ENCODE measurements around the gene GNG14. TPM values are rescaled to one million over a fixed set of nuclear protein-coding genes. Genes with fewer than 3 reads are reported as not detected.
"Not testable (repeated sequence)": the region's sequence is repeated elsewhere in the genome, so short reads cannot be mapped to it uniquely, and the experiment has no call there.

GNG14 gene
- polyA plus RNA-seq (2012; ENCODE audit: low read depth, missing spikeins), result 0.32 TPM

- no peak for DNase-seq (ENCODE audit: insufficient read length, low spot score)
- TF ChIP-seq POLR2AphosphoS5 (IDR thresholded peaks at IDR 0.05; ENCODE audit: low read depth, low read length) (no peak), TAF1 (IDR thresholded peaks at IDR 0.05; ENCODE audit: low read depth, low read length) (no peak), PAX5 (IDR thresholded peaks at IDR 0.05; ENCODE audit: insufficient read depth, low read length, severe bottlenecking) (no peak), POU2F2 (IDR thresholded peaks at IDR 0.05; ENCODE audit: low read depth, low read length) (no peak), SPI1 (IDR thresholded peaks at IDR 0.05; ENCODE audit: low read depth, low read length) (no peak), POLR2A (IDR thresholded peaks at IDR 0.05; ENCODE audit: low read depth, low read length) (no peak)
- FAIRE-seq, result no peak
These were observed at the start of gene GNG14 for GRCh38 chr19:12687496-12688196. GNG14 (plus strand) TSS chr19:12687998; CDS start chr19:12688049, 51 bp downstream.

- FAIRE-seq (no peak), DNase-seq (ENCODE audit: insufficient read length, low spot score) (no peak)
- no peak for TF ChIP-seq PAX5 (IDR thresholded peaks at IDR 0.05; ENCODE audit: insufficient read depth, low read length, severe bottlenecking)
- no peak for TF ChIP-seq TAF1 (IDR thresholded peaks at IDR 0.05; ENCODE audit: low read depth, low read length)
- no peak for TF ChIP-seq POLR2AphosphoS5 (IDR thresholded peaks at IDR 0.05; ENCODE audit: low read depth, low read length)
- TF ChIP-seq POLR2A (IDR thresholded peaks at IDR 0.05; ENCODE audit: low read depth, low read length), result no peak
- TF ChIP-seq POU2F2 (IDR thresholded peaks at IDR 0.05; ENCODE audit: low read depth, low read length), result no peak
- no peak for TF ChIP-seq SPI1 (IDR thresholded peaks at IDR 0.05; ENCODE audit: low read depth, low read length)
These were observed 49.1 kb upstream of the GNG14 start for GRCh38 chr19:12638611-12639182.

GRCh38 chr19:12639901-12640613 is 47.7 kb upstream of the GNG14 start:
- DNase-seq (ENCODE audit: insufficient read length, low spot score), result peak; percentile 88
- TF ChIP-seq POLR2AphosphoS5 (IDR thresholded peaks at IDR 0.05; ENCODE audit: low read depth, low read length) (no peak), TAF1 (IDR thresholded peaks at IDR 0.05; ENCODE audit: low read depth, low read length) (no peak), POU2F2 (IDR thresholded peaks at IDR 0.05; ENCODE audit: low read depth, low read length) (0 out of 2 replicates have a peak, but pooled peaks have one; percentile 6), SPI1 (IDR thresholded peaks at IDR 0.05; ENCODE audit: low read depth, low read length) (peak; percentile 64), PAX5 (IDR thresholded peaks at IDR 0.05; ENCODE audit: insufficient read depth, low read length, severe bottlenecking) (no peak), POLR2A (IDR thresholded peaks at IDR 0.05; ENCODE audit: low read depth, low read length) (no peak)
- FAIRE-seq, result peak; percentile 93

GRCh38 chr19:12641456-12641855 is 46.3 kb upstream of the GNG14 start:
- FAIRE-seq (no peak), DNase-seq (ENCODE audit: insufficient read length, low spot score) (no peak)
- TF ChIP-seq PAX5 (IDR thresholded peaks at IDR 0.05; ENCODE audit: insufficient read depth, low read length, severe bottlenecking), result no peak
- TF ChIP-seq POLR2A (IDR thresholded peaks at IDR 0.05; ENCODE audit: low read depth, low read length), result no peak
- TF ChIP-seq POLR2AphosphoS5 (IDR thresholded peaks at IDR 0.05; ENCODE audit: low read depth, low read length), result no peak
- TF ChIP-seq SPI1 (IDR thresholded peaks at IDR 0.05; ENCODE audit: low read depth, low read length), result no peak
- no peak for TF ChIP-seq POU2F2 (IDR thresholded peaks at IDR 0.05; ENCODE audit: low read depth, low read length)
- TF ChIP-seq TAF1 (IDR thresholded peaks at IDR 0.05; ENCODE audit: low read depth, low read length), result no peak

- DNase-seq (ENCODE audit: insufficient read length, low spot score) (no peak), FAIRE-seq (no peak)
- no peak for TF ChIP-seq POLR2A (IDR thresholded peaks at IDR 0.05; ENCODE audit: low read depth, low read length)
- TF ChIP-seq TAF1 (IDR thresholded peaks at IDR 0.05; ENCODE audit: low read depth, low read length), result no peak
- no peak for TF ChIP-seq SPI1 (IDR thresholded peaks at IDR 0.05; ENCODE audit: low read depth, low read length)
- no peak for TF ChIP-seq POLR2AphosphoS5 (IDR thresholded peaks at IDR 0.05; ENCODE audit: low read depth, low read length)
- no peak for TF ChIP-seq POU2F2 (IDR thresholded peaks at IDR 0.05; ENCODE audit: low read depth, low read length)
- TF ChIP-seq PAX5 (IDR thresholded peaks at IDR 0.05; ENCODE audit: insufficient read depth, low read length, severe bottlenecking), result no peak
These were observed 45.3 kb upstream of the GNG14 start for GRCh38 chr19:12642506-12642905.

GRCh38 chr19:12643716-12644115 is 44.1 kb upstream of the GNG14 start:
- not testable (repeated sequence) for FAIRE-seq; DNase-seq (ENCODE audit: insufficient read length, low spot score)

- FAIRE-seq (no peak), DNase-seq (ENCODE audit: insufficient read length, low spot score) (no peak)
- no peak for TF ChIP-seq POLR2AphosphoS5 (IDR thresholded peaks at IDR 0.05; ENCODE audit: low read depth, low read length)
- TF ChIP-seq POLR2A (IDR thresholded peaks at IDR 0.05; ENCODE audit: low read depth, low read length), result no peak
- no peak for TF ChIP-seq PAX5 (IDR thresholded peaks at IDR 0.05; ENCODE audit: insufficient read depth, low read length, severe bottlenecking)
- TF ChIP-seq TAF1 (IDR thresholded peaks at IDR 0.05; ENCODE audit: low read depth, low read length), result no peak
- no peak for TF ChIP-seq POU2F2 (IDR thresholded peaks at IDR 0.05; ENCODE audit: low read depth, low read length)
- no peak for TF ChIP-seq SPI1 (IDR thresholded peaks at IDR 0.05; ENCODE audit: low read depth, low read length)
These were observed 41.2 kb upstream of the GNG14 start for GRCh38 chr19:12646551-12646950.

- no peak for DNase-seq (ENCODE audit: insufficient read length, low spot score)
- no peak for FAIRE-seq
- TF ChIP-seq PAX5 (IDR thresholded peaks at IDR 0.05; ENCODE audit: insufficient read depth, low read length, severe bottlenecking) (no peak), SPI1 (IDR thresholded peaks at IDR 0.05; ENCODE audit: low read depth, low read length) (no peak), POLR2AphosphoS5 (IDR thresholded peaks at IDR 0.05; ENCODE audit: low read depth, low read length) (no peak), TAF1 (IDR thresholded peaks at IDR 0.05; ENCODE audit: low read depth, low read length) (no peak), POLR2A (IDR thresholded peaks at IDR 0.05; ENCODE audit: low read depth, low read length) (no peak), POU2F2 (IDR thresholded peaks at IDR 0.05; ENCODE audit: low read depth, low read length) (no peak)
These were observed 40.8 kb upstream of the GNG14 start for GRCh38 chr19:12647047-12647446.

- DNase-seq (ENCODE audit: insufficient read length, low spot score) (no peak), FAIRE-seq (no peak)
- no peak for TF ChIP-seq POLR2AphosphoS5 (IDR thresholded peaks at IDR 0.05; ENCODE audit: low read depth, low read length)
- TF ChIP-seq TAF1 (IDR thresholded peaks at IDR 0.05; ENCODE audit: low read depth, low read length), result no peak
- TF ChIP-seq PAX5 (IDR thresholded peaks at IDR 0.05; ENCODE audit: insufficient read depth, low read length, severe bottlenecking), result no peak
- TF ChIP-seq POU2F2 (IDR thresholded peaks at IDR 0.05; ENCODE audit: low read depth, low read length), result no peak
- no peak for TF ChIP-seq SPI1 (IDR thresholded peaks at IDR 0.05; ENCODE audit: low read depth, low read length)
- TF ChIP-seq POLR2A (IDR thresholded peaks at IDR 0.05; ENCODE audit: low read depth, low read length), result no peak
These were observed 40.2 kb upstream of the GNG14 start for GRCh38 chr19:12647490-12648071.
